Calu3 (cell line): ENCODE measurements around the gene RSL1D1. TPM values are rescaled to one million over a fixed set of nuclear protein-coding genes. Genes with fewer than 3 reads are reported as not detected.

Experiments used
- BruUV-seq: library from RNA; stranded (reverse); fragments of 400-500 nt; replicated peaks from 2 replicates; lab custom pipeline; 2021; lab: Mats Ljungman, UMichigan
- CTCF ChIA-PET: fragments of 300-600 bp; sonication (Branson Sonifier 250); formaldehyde crosslinking; loops from one replicate; lab custom pipeline; 2022; ENCODE audit warnings: antibody characterized with exemption; lab: Charles Lee
- DNase-seq: peaks from one replicate; pipeline ENCODE4 v3.0.0; 2022
- H3K27ac Mint-ChIP-seq: one replicate; pipeline ENCODE4 v1.8.0; 2022; ENCODE audit warnings: mixed read lengths; ENCODE audit not compliant: unreplicated experiment
- H3K27me3 Mint-ChIP-seq: one replicate; pipeline ENCODE4 v1.8.0; 2022; ENCODE audit warnings: mixed read lengths; ENCODE audit not compliant: unreplicated experiment
- H3K36me3 Mint-ChIP-seq: one replicate; pipeline ENCODE4 v1.8.0; 2022; ENCODE audit warnings: mild to moderate bottlenecking, moderate library complexity, mixed read lengths; ENCODE audit not compliant: insufficient read depth, unreplicated experiment
- H3K4me1 Mint-ChIP-seq: one replicate; pipeline ENCODE4 v1.8.0; 2022; ENCODE audit warnings: mild to moderate bottlenecking, low read depth, mixed read lengths; ENCODE audit not compliant: unreplicated experiment
- H3K4me3 Mint-ChIP-seq: one replicate; pipeline ENCODE4 v1.8.0; 2022; ENCODE audit warnings: mild to moderate bottlenecking, low read depth, moderate library complexity, mixed read lengths; ENCODE audit not compliant: unreplicated experiment
- H3K9me3 Mint-ChIP-seq: one replicate; pipeline ENCODE4 v1.8.0; 2022; ENCODE audit warnings: low read depth, mixed read lengths; ENCODE audit not compliant: unreplicated experiment
- CTCF ChIP-seq: fragments of 200-600 bp; IDR thresholded peaks from one replicate; pipeline ENCODE4 v1.8.0; 2022; ENCODE audit warnings: antibody characterized with exemption; ENCODE audit not compliant: unreplicated experiment
- intact Hi-C: fragments of 100-400 bp; cut with micrococcal nuclease; formaldehyde crosslinking; loops from one replicate; pipeline ENCODE4 v1.10.0; 2022; ENCODE audit not compliant: unreplicated experiment
- total RNA-seq: library from RNA; stranded (reverse); gene quantifications from 2 replicates; pipeline ENCODE4 v1.2.3, GENCODE V29; 2022

The RSL1D1 gene
- total RNA-seq, 1 experiment from 2014 or later = 239 TPM

- CTCF ChIA-PET = interaction anchor here (0.6 kb wide), 1 partner anchor 463 kb away, joined by 3 read pairs; no protein-coding TSS in a partner anchor
Measured at GRCh38 chr16:11806721-11807120, 44.6 kb downstream of the RSL1D1 start.

GRCh38 chr16:11805556-11805955, 45.8 kb downstream of the RSL1D1 start:
- H3K4me3 Mint-ChIP-seq = no peak overlapping the region
- no peaks in the 10 kb centered on the region for H3K27me3 Mint-ChIP-seq
- BruUV-seq = no TSS peak
- CTCF ChIA-PET = no interaction called here
- H3K36me3 Mint-ChIP-seq = peaks cover under 1% of the 10 kb centered on the region
- no peak for TF ChIP-seq CTCF
- no peak overlapping the region for H3K27ac Mint-ChIP-seq
- H3K4me1 Mint-ChIP-seq = peaks cover 7% of the 10 kb centered on the region
- H3K9me3 Mint-ChIP-seq = peaks cover 5% of the 10 kb centered on the region
- DNase-seq = no peak
- intact Hi-C loops = no loop called here

More at GRCh38 chr16:11806721-11807120, 44.6 kb downstream of the RSL1D1 start:
- Mint-ChIP-seq H3K4me3 (no peak overlapping the region), H3K36me3 (no peaks in the 10 kb centered on the region), H3K9me3 (peaks cover 5% of the 10 kb centered on the region), H3K27me3 (no peaks in the 10 kb centered on the region), H3K27ac (no peak overlapping the region), H3K4me1 (peaks cover 7% of the 10 kb centered on the region)
- intact Hi-C loops = no loop called here
- TF ChIP-seq CTCF = no peak
- BruUV-seq = no TSS peak
- no peak for DNase-seq

- BruUV-seq = no TSS peak
- Mint-ChIP-seq H3K27ac (no peak overlapping the region), H3K4me3 (no peak overlapping the region), H3K4me1 (peaks cover 23% of the 10 kb centered on the region), H3K27me3 (no peaks in the 10 kb centered on the region), H3K36me3 (peaks cover 32% of the 10 kb centered on the region), H3K9me3 (no peaks in the 10 kb centered on the region)
- CTCF ChIA-PET = no interaction called here
- no peak for DNase-seq
- intact Hi-C loops = no loop called here
- TF ChIP-seq CTCF = no peak
Measured at GRCh38 chr16:11801481-11802021, 49.8 kb downstream of the RSL1D1 start.

GRCh38 chr16:11800382-11800718, 51.0 kb downstream of the RSL1D1 start:
- CTCF ChIA-PET = no interaction called here

More at GRCh38 chr16:11800382-11800718, 51.0 kb downstream of the RSL1D1 start:
- no peak for TF ChIP-seq CTCF
- H3K4me3 Mint-ChIP-seq = no peak overlapping the region
- H3K27ac Mint-ChIP-seq = no peak overlapping the region
- BruUV-seq = no TSS peak
- intact Hi-C loops = no loop called here
- peaks cover 44% of the 10 kb centered on the region for H3K36me3 Mint-ChIP-seq
- H3K9me3 Mint-ChIP-seq = no peaks in the 10 kb centered on the region
- DNase-seq = no peak
- peaks cover 25% of the 10 kb centered on the region for H3K4me1 Mint-ChIP-seq
- no peaks in the 10 kb centered on the region for H3K27me3 Mint-ChIP-seq
